ENCODE results near the gene UPK2.
A peak's percentile ranks its signal among the peaks of the same experiment; 100 is the strongest.

The UPK2 gene

GRCh38 chr11:118918128-118918685 lies 37.9 kb upstream of the UPK2 start:
- DNase-seq = no peak

DNA sequence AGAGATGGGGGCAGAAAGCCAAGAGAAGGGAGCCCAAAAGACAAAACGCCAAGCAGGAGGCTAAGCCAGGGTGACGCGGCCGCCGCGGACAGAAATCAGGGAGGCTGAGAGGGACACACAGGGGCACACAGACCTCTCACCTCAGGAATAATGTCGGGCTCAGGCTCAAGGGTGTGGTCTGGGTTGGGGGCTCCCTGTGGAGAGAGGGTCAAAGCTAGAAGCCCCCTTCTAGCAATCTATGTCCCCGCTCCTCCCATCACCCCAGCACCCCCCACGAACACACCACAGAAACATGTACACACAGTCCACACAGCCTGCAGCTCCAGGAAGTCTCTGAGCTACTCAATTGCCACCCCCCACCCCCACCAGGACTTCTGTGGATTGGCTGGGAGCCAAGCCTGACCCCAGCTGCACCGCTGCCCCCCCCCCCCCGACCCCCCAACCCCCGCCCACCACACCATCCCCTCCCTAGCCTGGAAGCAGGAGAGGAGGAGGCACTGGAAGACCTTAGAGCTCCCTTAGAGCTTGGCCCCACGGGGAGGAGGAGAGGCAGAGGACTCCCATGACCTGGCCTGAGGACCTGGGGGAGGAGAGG lies 37.3 kb upstream of the UPK2 start:
- no peak for DNase-seq

DNA sequence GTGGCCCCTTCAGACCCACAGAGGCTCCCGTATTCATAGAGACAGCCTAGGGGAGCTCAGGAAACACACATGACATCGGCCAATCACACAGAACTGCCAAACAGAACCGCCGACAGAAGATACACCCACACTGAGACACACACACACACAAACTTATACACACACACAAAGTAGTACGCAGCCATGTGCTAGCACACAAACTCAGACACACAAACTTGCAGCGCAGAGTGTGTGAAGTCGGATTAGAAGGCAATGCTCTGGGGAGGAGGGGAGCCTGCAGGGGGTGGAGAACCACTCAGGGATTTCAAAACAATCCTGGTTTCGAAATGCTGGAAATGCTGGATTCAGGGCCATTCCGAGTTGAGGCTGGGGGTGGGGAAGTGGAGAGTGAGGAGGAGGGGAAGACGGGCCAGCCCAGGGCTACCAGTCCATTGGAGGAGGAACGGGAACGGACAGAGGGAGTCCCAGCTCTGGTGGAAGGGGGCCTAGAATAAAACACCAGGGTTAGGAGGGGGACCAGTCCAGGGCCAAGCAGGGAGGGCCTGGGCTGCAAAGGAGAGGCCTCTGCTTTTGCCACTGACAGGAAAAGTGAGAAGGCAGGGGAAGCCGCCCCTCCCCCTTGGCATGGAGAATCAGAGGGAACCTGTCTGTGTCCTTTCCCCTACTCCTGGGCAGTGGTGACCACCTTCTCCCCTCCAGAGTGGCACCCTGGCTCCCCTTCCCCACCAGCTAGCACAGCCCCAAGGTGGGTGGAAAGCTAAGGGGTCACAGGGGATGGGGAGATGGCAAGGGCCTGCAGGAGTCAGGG lies 34.8 kb upstream of the UPK2 start:
- no peak for DNase-seq

DNA sequence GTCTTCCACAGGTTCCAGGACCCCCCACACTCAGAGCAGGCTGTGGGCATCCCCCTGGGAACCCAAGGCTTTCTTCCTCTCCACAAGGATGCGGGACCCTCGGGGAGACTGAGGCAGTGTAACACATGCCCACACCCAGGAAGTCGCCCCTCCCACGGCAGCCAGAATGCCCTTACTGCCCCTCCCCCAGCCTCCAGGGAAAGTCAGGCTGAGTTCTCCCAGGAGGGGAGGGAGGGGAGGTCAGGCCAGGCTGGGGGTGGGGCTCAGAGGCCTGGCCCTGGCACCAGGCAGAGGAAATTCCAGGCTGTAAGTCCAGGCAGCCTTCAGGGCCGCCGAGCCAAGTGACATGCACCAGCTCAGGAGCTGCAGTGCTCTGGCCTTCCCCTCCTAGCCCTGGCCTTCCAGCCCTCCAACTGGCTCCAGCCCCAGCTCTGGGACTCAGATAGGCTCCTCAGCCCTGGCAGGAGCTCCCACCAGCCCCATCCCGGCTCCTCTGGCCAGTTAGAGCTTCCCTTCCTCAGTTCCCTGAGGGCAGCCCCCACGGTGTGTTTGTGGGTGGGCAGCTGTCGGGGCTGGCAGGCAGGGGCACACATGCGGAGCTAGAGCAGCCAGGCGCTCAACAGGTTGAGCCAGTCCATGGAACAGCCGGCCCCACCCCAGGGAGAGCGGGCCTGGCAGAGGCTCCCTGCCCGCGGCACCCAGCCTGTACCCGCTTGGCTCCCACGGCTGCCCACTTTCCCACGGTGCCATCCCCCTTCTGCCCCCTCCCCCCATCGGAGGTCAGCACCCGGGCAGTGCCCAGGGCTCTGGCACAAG lies 34.0 kb upstream of the UPK2 start:
- no peak for DNase-seq

DNA sequence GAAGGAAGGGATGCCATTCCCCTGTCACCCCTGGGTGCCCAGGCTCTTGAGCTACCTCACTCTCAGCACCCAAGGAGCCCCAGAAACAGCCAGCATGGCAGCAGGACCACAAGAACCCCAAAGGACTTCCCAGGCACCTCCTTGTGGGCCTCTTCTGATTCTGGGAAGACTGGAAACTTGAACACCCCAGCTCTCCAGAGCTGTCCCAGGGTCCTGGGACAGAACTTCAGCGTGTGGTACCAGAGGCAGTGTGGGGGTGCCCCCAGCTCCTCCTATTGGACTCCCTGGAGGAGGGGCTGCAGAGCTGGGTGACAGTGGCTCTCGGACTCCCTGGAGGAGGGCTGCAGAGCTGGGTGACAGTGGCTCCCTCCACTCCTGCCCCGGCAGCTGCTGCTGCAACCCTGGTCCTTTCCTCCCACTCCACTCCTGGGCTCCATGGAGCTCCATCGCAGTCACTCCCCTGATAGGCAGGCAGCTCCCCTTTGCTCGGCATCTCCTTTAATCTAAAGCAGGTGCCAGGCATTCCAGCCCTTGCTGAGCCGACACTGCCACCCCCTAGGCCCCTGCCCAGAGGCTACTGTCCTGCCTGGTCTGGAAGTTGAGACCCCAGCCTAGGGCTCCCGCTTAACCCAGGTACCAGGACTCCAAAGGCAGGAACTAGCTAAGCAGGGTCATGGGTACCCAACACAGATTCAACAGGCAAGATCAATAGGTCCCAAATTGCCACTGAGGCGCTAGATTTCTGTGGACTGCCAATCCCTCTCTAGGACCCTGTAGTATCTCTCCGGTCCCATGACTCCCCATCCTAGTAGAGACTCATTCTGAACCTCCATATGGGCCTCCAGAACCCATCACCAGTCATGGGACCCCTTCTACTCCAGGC lies 33.1 kb upstream of the UPK2 start:
- no peak for DNase-seq

GRCh38 chr11:118923721-118924587 lies 32.1 kb upstream of the UPK2 start:
- no peak for DNase-seq

DNA sequence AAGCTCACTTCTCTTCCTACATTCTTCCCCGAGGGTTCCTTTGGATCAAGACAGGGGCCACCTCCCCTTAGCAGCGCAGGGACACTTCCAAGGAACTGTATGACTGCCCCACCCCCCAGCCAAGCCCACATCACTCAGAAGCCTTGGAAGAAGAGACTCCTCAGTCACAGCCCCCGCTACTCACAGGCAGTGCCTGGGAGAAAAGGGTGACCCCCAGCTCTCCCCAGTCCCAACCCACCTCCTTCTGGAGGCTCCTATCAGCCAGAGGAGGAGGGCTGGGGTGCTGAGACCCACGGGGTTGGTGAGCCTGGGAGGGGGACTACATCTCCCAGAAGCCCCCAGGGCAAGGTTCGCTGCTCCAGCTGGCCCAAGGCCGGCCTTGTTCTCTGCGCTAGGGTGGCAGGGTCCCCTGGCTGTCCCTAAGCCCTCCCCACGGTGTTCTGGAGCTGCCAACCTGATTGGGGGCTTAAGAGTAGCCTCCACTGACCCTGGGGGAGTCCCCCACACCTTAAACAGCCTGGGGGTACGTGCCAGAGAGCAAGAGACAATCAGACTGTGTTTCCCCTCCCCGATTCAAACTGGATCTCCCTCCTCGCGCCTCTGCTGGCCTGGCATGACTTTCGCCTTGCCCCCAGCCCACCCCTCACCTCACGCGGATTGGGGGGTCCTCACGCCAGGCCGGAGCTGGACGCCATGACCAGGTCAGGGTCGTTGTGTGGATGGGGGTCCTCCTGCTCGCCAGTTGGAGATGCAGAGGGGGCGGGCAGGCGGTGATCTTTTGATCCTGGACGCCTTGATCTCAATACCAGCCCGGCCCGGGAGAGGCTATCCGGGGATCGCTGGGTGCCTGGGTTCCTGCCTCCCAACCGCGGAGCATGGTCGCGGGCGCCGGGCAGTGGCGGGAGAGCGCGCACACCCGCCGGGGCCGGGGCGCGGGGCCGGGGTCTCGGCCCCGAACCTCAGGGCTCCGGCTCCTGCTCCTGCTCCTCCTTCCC lies 31.2 kb upstream of the UPK2 start:
- no peak for DNase-seq

- no peak for DNase-seq
These were observed 28.5 kb upstream of the UPK2 start for GRCh38 chr11:118927554-118928100.

- DNase-seq = peak; percentile 53
These were observed 27.8 kb upstream of the UPK2 start for GRCh38 chr11:118928101-118928869.

- no peak for DNase-seq
These were observed 27.1 kb upstream of the UPK2 start for GRCh38 chr11:118928870-118929500.

GRCh38 chr11:118929501-118930093 lies 26.5 kb upstream of the UPK2 start:
- peak; percentile 13 for DNase-seq

GRCh38 chr11:118930094-118930712 lies 25.9 kb upstream of the UPK2 start:
- DNase-seq = peak; percentile 10

GRCh38 chr11:118931571-118931970 lies 24.5 kb upstream of the UPK2 start:
- DNase-seq = no peak

- DNase-seq = no peak
These were observed 22.6 kb upstream of the UPK2 start for GRCh38 chr11:118933486-118933885.

- DNase-seq = no peak
These were observed 20.7 kb upstream of the UPK2 start for GRCh38 chr11:118935376-118935775.

DNA sequence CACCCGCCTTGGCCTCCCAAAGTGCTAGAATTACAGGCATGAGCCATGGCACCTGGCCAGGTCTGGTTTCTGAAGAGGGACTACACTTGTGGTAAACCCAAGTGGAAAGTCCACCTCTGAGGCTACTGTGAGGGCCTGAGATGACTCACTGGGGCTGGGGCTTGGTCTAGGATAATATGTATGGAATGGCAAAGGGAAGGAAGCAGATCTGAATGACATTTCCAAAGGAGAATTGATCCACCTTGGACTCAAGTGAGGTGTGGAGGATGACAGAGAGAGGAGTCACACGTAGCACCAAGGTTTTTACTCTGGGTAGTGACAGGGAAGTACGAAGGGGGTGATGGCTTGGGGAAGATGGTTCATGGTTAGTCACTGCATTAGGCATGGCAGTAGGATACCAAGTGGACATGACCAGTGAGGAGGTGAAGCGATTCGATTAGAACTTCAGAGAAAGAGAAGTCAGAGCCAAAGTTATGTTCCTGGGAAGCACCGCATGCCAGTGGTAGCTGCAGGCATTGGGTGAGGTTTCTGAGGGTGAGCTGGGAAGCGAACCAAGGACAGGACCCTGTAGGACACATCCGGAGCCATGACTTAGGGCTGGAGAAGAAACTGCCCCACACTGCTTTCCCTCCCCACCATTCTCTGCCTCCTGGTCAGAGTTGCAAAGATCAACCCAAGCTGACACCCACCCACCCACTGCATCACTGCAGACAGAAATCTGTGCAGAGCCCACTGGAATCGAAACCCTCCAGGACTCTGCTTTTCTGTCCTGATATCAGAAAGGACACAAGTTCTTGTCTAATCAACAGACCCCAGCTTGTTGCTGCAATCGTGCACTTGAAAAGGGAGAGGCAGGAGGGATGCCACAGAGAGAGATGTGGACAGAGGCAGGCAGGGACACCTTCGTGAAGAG lies 17.4 kb upstream of the UPK2 start:
- no peak for DNase-seq
